ENCODE results near the gene PRPF38B.

The PRPF38B gene

DNA sequence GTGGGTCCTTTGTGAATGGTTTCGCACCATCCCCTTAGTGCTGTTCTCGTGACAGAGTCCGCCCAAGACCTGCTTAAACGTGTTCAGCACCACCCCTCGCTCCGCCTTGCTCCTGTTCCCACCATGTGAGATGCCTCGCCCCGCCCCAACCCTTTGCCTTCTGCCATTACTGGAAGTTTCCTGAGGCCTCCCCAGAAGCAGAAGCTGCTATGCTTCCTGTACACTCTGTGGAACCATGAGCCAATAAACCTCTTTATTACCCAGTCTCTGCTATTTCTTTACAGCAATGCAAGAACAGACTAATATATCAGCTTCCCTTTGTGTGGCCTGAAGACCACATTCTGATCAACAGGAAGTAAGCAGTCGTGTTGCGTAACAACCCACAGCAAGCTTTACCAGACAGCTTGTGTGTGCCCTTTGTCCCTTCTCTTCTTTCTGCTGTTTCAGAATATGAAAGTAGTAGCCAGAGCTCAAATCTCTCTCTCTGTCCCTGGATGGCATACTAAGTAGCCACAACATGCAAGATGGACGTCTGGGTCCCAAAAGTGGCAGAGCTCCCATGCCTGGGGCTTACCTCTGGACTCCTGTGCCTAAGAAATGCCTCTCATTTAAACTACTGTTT, 45.4 kb upstream of the PRPF38B start:
- DNase-seq (ENCODE audit: low read depth) = no peak
- H3K4me3 ChIP-seq (ENCODE audit: low read depth, low read length) = no peak overlapping the region
- TF ChIP-seq, protein P1, sequence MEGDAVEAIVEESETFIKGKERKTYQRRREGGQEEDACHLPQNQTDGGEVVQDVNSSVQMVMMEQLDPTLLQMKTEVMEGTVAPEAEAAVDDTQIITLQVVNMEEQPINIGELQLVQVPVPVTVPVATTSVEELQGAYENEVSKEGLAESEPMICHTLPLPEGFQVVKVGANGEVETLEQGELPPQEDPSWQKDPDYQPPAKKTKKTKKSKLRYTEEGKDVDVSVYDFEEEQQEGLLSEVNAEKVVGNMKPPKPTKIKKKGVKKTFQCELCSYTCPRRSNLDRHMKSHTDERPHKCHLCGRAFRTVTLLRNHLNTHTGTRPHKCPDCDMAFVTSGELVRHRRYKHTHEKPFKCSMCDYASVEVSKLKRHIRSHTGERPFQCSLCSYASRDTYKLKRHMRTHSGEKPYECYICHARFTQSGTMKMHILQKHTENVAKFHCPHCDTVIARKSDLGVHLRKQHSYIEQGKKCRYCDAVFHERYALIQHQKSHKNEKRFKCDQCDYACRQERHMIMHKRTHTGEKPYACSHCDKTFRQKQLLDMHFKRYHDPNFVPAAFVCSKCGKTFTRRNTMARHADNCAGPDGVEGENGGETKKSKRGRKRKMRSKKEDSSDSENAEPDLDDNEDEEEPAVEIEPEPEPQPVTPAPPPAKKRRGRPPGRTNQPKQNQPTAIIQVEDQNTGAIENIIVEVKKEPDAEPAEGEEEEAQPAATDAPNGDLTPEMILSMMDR (IDR thresholded peaks at IDR 0.05; ENCODE audit: control insufficient read depth, extremely low read depth, insufficient read depth) = no peak

GRCh38 chr1:108653431-108654105, 38.5 kb upstream of the PRPF38B start:
- TF ChIP-seq, protein P1 (IDR thresholded peaks at IDR 0.05; ENCODE audit: control insufficient read depth, extremely low read depth, insufficient read depth) = no peak
- H3K4me3 ChIP-seq (ENCODE audit: low read depth, low read length) = no peak overlapping the region

DNA sequence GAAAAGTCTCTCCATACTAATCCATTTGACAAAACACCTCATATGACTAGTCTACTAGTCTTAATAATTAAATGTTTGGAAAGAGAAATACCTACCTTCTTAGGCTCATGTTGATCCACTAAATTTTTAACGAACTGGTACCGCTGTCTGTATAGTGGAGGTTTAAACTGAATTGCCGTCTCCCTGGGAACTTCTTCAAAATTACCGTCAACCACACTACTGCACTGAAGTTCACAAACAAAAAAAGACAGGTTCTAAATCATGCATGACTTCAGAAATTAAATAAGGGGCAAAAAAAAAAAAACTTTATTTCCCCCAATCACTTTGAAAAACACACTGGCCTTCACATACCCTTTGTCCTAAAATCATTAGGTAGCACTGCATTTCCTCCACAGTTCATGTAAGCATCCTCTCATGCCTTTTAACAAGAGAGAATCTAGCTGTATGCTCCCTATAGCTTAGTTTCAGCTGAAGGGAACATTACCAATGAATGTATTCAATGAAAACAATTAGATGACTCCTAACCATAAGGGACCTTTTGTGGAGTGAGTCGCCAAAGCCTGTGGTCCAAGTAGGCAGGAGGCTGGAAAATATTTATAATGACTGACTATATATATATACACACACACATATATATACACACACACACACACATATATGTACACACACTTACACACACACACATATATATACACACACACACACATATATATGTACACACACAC, 34.6 kb upstream of the PRPF38B start:
- TF ChIP-seq, protein P1 (IDR thresholded peaks at IDR 0.05; ENCODE audit: control insufficient read depth, extremely low read depth, insufficient read depth) = no peak
- DNase-seq (ENCODE audit: low read depth) = no peak
- H3K4me3 ChIP-seq (ENCODE audit: low read depth, low read length) = no peak overlapping the region

More at GRCh38 chr1:108653431-108654105, 38.5 kb upstream of the PRPF38B start:
- no peak for DNase-seq (ENCODE audit: low read depth)

DNA sequence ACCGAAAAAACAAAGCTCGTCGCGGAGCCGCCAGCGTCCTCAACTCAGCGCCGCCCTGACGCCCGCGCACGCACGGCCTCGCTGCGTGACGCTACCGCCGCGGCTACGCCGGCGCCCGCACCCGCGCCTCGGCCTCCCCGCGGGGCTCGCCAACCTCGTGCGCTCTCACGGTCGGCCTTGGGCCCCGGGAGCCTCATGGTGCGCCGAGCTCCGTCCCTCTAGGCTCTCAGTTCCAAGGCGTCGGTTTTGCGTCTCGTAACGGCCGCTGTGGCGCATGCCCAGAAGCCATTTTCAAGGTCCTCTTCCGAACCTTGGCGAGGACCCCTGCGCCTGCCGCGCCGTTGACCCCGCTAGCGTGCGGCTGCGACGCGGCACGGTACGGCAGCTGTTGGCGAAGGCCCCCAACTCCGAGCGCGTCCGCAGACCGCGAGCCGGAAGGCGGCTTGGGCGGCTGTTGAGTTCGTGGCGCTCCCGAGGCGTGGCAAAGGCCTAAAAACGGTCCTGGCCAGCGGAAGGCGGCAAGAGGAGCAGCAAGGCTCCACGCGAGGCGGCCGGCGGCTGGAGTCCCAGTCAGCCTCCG, 31.0 kb upstream of the PRPF38B start, which contains the start of gene HENMT1:
Gene HENMT1 (minus strand): TSS at position 64 of the 580 bp plus-strand sequence. CDS start 1,209 bp downstream, outside the sequence.
- no peak for DNase-seq (ENCODE audit: low read depth)
- TF ChIP-seq, protein P1 (IDR thresholded peaks at IDR 0.05; ENCODE audit: control insufficient read depth, extremely low read depth, insufficient read depth) = no peak
- peak within 1 kb of the TSS; percentile 41 for H3K4me3 ChIP-seq (ENCODE audit: low read depth, low read length)

DNA sequence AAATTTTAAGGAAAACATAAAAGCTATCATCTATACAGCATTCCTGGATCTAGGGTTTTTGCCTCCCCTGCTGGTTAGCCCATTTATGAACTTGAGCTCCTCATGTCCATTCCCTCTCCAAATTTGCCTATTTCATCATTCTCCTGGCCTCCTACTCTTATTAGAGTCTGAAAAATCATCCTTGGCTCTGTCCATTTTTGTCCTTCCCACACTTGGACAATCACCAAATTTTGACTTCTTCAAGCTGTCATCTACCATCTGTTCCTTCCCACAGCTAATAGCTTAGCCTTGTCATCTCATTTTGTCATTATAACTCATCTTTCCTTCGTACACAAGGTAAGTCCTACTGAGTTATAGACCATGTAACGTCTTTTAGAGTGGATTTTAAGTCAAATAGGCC, 29.0 kb upstream of the PRPF38B start:
- DNase-seq (ENCODE audit: low read depth) = no peak
- TF ChIP-seq, protein P1 (IDR thresholded peaks at IDR 0.05; ENCODE audit: control insufficient read depth, extremely low read depth, insufficient read depth) = no peak
- no peak overlapping the region for H3K4me3 ChIP-seq (ENCODE audit: low read depth, low read length)

DNA sequence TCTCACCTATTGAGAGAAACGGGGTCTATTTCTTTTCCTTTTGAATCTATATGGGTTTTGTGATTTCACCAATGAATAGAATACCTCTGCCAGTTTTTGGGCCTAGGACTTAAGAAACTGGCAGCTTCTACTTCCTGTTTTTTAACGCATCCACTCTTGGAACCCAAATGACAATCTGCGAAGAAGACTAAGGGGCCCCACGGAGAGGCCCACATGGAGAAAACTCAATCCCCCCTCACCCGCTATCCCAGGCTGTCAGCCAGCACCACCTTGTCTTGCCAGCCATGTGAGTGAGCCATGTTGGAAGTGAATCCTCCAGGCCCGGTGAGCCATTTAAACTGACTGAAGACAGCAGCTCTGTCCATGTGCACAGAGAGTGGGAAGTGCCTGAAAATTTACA, 27.6 kb upstream of the PRPF38B start:
- TF ChIP-seq, protein P1 (IDR thresholded peaks at IDR 0.05; ENCODE audit: control insufficient read depth, extremely low read depth, insufficient read depth) = no peak
- DNase-seq (ENCODE audit: low read depth) = no peak
- H3K4me3 ChIP-seq (ENCODE audit: low read depth, low read length) = no peak overlapping the region
